GM18498 (cell line): ENCODE results near the gene TREML4.
"Not testable (repeated sequence)": the region's sequence is repeated elsewhere in the genome, so short reads cannot be mapped to it uniquely, and the experiment has no call there.

ENCODE experiments used
- ATAC-seq: cut with Tn5 transposase; IDR thresholded peaks from one replicate; pipeline ENCODE4 v1.9.1; 2021; ENCODE audit warnings: mild to moderate bottlenecking, moderate library complexity; ENCODE audit not compliant: unreplicated experiment

The TREML4 gene

GRCh38 chr6:41228096-41228495 is at the start of gene TREML4:
TREML4 (plus strand) TSS chr6:41228349; CDS start chr6:41228428, 79 bp downstream.
- no peak for ATAC-seq

DNA sequence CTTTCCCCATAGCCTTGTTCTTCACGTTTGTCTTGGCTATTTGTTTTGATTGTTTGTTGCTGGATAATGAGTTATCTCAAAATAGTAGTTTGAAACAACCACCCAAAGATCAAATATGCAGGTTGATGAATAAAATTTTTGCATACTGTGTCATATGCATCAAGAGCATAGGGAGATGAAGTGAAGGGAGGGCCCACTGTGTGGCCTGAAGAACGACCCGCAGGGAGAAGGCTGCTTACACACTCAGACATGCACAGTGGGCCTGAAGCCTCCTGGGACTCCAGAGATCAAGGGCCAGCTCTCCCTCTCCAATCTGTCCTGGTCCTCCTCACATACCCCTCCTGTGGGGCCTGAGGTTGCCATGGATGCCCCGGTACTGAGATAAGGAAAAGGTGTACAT is 49.0 kb upstream of the TREML4 start:
- ATAC-seq, result no peak

- ATAC-seq, result no peak
Observed at GRCh38 chr6:41181566-41181965, 46.6 kb upstream of the TREML4 start.

- peak; percentile 76 for ATAC-seq
Observed at GRCh38 chr6:41182069-41183034, 45.8 kb upstream of the TREML4 start.

DNA sequence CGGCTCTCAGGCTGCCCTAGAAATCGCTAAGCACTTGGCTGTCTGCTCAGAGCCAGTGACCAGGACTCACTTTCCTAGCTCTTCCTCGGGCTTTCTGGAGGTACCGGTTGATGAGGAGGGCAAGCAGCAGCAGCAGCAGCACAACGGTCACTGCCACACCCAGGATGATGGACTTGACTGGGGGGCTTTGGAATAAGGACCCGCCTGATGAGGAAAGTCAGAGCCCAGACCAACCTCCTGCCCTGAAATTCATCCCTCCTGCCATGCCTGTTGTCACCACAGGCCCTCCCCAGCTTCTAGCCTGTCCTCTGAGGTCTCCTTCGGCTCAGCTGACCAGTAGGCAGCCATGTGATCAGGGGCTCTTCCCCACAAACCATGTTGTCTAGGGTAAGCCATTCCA is 43.4 kb upstream of the TREML4 start:
- ATAC-seq, result no peak

GRCh38 chr6:41186031-41186562 is 42.1 kb upstream of the TREML4 start:
- no peak for ATAC-seq

GRCh38 chr6:41187924-41188886 is 39.9 kb upstream of the TREML4 start:
- no peak for ATAC-seq

GRCh38 chr6:41189046-41189445 is 39.1 kb upstream of the TREML4 start:
- not testable (repeated sequence) for ATAC-seq

GRCh38 chr6:41189967-41190366 is 38.2 kb upstream of the TREML4 start:
- no peak for ATAC-seq

DNA sequence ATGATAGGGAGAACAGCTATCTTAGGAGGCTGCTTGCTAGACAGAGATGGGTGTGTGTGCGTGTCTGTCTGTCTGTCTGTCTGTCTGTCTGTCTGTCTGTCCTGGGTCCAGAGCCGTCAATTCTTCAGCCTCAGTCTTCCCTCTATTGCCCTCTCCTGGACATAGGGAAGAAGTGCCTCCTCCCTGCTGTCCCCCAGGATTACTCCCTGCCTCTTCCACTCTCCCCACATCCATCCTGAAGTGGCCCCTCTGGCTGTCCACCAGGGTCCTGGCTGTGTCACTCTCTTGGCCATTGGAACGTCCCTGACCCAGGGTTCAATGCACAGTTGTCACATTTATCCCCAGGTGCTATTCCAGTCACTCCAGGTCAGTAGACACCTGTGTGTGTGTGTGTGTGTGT is 37.4 kb upstream of the TREML4 start:
- ATAC-seq, result no peak

DNA sequence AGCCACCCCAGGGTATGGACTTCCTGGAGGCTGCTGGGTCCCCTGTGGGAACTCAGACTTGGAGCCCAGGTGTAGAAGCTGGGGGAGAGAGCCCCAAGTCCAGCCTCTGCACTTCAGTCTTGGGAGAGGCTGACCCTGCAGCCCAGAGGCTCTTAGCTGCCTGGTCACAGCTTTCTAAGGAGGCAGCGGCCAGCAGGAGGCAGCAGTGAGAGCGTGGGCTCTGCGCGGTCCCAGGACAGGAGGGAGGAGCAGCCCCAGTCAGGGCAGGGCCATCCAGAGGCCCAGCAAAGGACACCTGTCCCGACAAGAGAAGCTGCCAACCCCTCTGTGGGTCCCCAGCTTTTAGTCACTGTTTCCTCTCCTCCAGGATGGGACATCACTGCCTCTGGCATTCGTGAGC is 36.6 kb upstream of the TREML4 start:
- ATAC-seq, result no peak

- no peak for ATAC-seq
Observed at GRCh38 chr6:41193171-41193734, 34.9 kb upstream of the TREML4 start.

GRCh38 chr6:41193884-41194283 is 34.3 kb upstream of the TREML4 start:
- no peak for ATAC-seq

DNA sequence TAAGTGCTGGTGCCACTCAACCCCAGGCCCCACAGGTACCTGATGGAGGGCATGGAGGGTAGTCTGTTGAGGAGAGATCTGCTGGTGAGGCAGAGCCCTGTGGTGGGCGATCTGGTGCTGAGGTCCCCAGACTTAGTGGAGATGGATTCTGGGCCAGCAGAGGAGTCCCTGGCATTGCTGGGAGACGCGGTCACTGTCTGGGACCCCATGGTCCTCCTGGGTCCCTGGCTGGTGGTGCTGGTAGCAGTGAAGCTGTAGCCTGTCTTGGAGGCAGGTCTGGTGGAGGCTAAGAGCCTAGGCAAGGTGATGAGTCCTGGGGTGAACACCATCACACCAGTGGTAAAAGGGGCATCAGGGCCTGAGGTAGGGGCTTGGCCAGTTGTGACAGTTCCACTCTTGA is 33.8 kb upstream of the TREML4 start:
- ATAC-seq, result no peak

DNA sequence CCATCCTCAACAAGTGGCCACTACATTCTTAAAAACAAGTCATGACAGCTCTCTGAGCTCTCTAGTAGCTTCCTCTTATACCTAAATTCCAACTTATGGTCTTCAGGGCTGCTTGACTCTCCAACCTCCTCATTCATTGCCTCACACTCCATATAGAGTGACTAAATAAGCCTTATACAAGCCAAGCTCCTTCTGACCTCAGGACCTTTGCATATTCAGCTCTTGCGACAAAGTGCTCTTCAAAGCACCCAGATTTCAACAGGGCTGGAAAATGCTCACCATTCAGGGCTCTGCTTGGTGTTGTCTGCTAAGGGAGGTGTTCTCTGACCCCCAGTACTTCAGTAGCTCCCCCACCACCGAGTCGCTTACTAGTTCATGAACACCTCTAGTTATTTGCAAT is 30.9 kb upstream of the TREML4 start:
- ATAC-seq, result no peak

- ATAC-seq, result peak; percentile 60
Observed at GRCh38 chr6:41199552-41200246, 28.4 kb upstream of the TREML4 start.

DNA sequence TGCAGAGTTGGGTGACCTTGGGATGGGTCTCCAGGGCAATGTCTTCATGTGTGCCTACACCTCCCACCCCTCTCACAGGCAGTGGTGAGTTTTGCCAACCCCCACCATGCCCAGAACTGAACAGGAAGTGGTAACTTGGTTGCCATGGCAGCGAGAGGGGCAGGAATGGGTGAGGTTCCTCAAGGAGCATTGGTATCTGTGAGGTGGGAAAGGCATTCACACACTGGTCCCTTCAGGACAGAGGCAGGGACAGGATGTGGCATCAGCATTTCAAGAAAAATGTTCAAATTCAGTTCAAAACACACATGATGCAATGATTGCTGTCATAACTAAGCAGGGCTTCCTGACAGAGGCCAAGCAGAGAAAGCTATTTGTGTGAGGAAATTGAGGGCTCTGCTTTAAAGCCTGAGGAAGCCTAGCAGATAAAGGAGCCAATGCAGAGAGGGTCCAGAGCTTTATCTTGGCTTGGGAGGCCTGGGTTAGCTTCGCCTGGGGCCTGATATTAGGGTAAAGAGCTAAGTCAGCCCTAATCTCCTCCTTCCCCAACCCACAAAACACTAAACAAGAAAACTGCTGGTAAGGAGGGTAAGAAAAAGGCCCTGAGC is 27.8 kb upstream of the TREML4 start:
- ATAC-seq, result peak; percentile 42

DNA sequence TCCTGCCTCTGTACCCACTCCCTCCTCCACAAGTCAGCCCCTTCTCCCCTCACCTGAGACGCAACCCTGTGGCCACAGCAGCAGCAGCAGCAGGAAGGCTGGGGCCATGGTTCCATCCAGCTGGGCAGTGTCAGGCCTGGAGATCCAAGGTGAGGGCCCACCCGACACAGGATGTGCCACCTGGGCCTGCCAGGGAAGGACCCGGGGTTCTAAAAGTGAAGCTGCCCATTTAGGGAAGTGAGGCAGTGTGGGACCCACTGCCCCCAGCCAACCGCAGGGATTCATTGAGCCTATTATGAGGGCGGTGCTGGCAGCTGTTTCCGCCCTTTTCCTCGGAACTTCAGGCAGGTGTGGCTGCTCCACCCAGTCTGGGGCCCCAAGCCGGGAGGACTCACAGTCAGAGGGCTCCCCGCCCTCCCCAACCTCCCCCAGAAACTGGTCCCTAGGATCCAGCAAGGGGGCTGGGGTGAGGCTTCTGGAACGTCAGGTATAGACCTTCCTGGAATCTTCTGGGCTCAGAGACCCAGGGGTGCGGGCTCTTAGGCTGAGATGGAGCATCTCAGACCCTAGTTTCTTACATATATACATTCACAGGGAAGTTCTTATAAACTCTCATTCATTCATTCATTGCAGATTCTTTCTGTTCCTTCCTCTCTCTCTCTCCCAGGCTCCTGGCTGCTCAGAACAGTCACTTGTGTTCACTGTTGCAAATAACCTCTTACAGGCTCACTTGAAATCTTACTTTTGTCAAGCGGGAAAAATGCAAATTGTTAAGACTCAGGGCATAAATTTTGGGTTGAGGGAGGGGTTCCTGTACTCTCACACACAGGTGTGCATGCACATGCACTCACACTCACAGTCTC is 27.0 kb upstream of the TREML4 start, which contains the start of gene TREML2:
Gene TREML2 (minus strand): TSS at position 249 of the 863 bp plus-strand sequence. CDS start 141 bp downstream, at position 108.
- peak; percentile 32 for ATAC-seq

DNA sequence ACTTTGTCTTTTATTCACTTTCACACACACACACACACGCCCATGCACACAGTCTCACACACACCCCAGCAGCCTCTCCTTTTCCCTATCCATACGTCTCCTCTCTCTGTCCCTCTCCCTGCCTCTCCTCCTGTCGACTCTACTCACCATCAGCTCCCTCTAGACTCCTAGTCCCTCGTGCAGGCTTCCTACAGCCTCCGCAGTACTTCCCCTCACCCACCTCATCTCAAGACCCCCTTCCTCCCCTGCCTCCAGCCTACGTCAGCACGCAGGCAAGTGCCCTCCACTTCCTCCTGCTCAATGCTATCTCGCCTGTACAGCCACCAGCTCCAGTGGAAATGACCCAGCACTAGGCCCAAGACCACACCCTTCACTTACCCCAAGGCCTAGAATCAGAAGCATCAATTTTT is 26.4 kb upstream of the TREML4 start:
- no peak for ATAC-seq
